KMS-11 (cell line): Measurements from ENCODE around the gene PLBD1.

Experiments used
- H2AFZ ChIP-seq: fragments of 200-600 bp; sonication (generic); 2 replicates; pipeline ENCODE4 v1.6.1; 2016; ENCODE audit warnings: antibody characterized with exemption, mixed run types, low read depth
- H3K27ac ChIP-seq: fragments of 200-600 bp; sonication (generic); 2 replicates; pipeline ENCODE4 v1.6.1; 2016; ENCODE audit warnings: mild to moderate bottlenecking, mixed run types
- H3K27me3 ChIP-seq: fragments of 200-600 bp; sonication (generic); 2 replicates; pipeline ENCODE4 v1.6.1; 2017; ENCODE audit warnings: mild to moderate bottlenecking, low read depth, mixed run types, moderate library complexity; ENCODE audit not compliant: insufficient read depth
- H3K36me3 ChIP-seq: fragments of 200-600 bp; sonication (generic); 2 replicates; pipeline ENCODE4 v1.6.1; 2017; ENCODE audit warnings: mild to moderate bottlenecking, mixed run types; ENCODE audit not compliant: insufficient read depth
- H3K4me1 ChIP-seq: fragments of 200-600 bp; sonication (generic); 2 replicates; pipeline ENCODE4 v1.6.1; 2016; ENCODE audit warnings: mild to moderate bottlenecking, low read depth, mixed run types; ENCODE audit not compliant: poor library complexity, severe bottlenecking
- H3K4me2 ChIP-seq: fragments of 200-600 bp; sonication (generic); 2 replicates; pipeline ENCODE4 v1.7.0; 2016; ENCODE audit warnings: mild to moderate bottlenecking, mixed run types
- H3K4me3 ChIP-seq: fragments of 200-600 bp; sonication (generic); IDR thresholded peaks from 2 replicates; pipeline ENCODE4 v1.6.1; 2017; ENCODE audit warnings: low read depth, low read length, mixed read lengths; ENCODE audit not compliant: insufficient read depth
- H3K79me2 ChIP-seq: fragments of 200-600 bp; sonication (generic); 2 replicates; pipeline ENCODE4 v1.6.1; 2016; ENCODE audit warnings: low read depth, mixed run types; ENCODE audit not compliant: insufficient read depth
- H3K9ac ChIP-seq: fragments of 200-600 bp; sonication (generic); 2 replicates; pipeline ENCODE4 v1.6.1; 2016; ENCODE audit warnings: mild to moderate bottlenecking, mixed run types
- H4K20me1 ChIP-seq: fragments of 200-600 bp; sonication (generic); 2 replicates; pipeline ENCODE4 v1.6.1; 2016; ENCODE audit warnings: mild to moderate bottlenecking, mixed run types; ENCODE audit not compliant: insufficient read depth
- CTCF ChIP-seq: fragments of 200-600 bp; sonication (generic); conservative IDR thresholded peaks from 2 replicates; pipeline ENCODE4 v1.6.1; 2017; ENCODE audit warnings: low read depth, mild to moderate bottlenecking, antibody characterized with exemption, low read length, moderate library complexity, mixed read lengths

Gene PLBD1

GRCh38 chr12:14540801-14541462 is 26.8 kb downstream of the PLBD1 start:
- H4K20me1 ChIP-seq, result no peaks in the 10 kb centered on the region
- no peaks in the 10 kb centered on the region for H3K4me1 ChIP-seq
- no peak overlapping the region for H3K4me2 ChIP-seq
- no peaks in the 10 kb centered on the region for H3K36me3 ChIP-seq
- no peak for TF ChIP-seq CTCF
- H3K9ac ChIP-seq, result no peak overlapping the region
- no peak overlapping the region for H2AFZ ChIP-seq
- no peak overlapping the region for H3K27ac ChIP-seq
- H3K27me3 ChIP-seq, result no peaks in the 10 kb centered on the region
- no peak overlapping the region for H3K4me3 ChIP-seq
- H3K79me2 ChIP-seq, result no peaks in the 10 kb centered on the region

DNA sequence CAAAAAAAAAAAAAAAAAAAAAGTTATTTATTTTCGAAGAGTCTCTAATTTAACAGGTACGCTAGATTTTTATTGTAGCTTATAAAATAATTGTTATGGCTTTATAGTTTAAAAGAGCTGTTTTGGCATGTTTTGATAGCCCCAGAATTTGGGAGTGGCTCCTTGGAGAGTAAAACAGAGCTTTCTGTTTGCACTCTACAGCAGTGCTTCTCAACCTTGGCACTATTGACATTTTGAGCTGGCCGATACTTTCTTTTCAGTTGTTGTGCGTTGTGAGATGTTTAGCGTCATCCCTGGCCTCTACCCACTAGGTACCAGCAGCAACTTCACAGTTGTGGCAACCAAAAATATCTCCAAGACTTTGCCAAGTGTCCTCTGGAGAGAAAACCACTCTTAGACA is 30.6 kb downstream of the PLBD1 start:
- no peak for TF ChIP-seq CTCF
- Histone ChIP-seq H2AFZ (no peak overlapping the region), H3K27me3 (no peaks in the 10 kb centered on the region), H3K79me2 (no peaks in the 10 kb centered on the region), H3K4me1 (no peaks in the 10 kb centered on the region), H3K27ac (no peak overlapping the region), H3K4me2 (no peak overlapping the region), H3K4me3 (no peak overlapping the region), H3K36me3 (no peaks in the 10 kb centered on the region), H4K20me1 (no peaks in the 10 kb centered on the region), H3K9ac (no peak overlapping the region)

DNA sequence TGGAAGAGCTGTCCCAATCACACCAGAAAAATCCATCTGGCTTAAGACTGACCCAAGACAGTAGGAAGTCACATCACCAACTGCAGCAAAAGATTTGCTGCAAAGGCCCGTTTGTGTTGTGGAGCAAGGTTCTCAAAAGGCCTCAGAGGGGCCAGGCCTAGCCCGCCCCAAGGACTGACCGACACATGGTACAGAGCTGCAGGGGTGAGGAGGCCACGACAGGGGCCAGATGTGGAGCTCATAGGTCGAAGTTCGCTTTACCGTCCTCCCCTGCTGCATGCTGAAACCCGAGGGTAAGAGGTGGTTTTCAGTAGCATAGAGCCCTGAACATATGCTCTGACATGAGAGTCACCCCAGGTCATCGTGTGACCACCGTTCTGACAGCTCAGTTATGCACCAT is 35.5 kb downstream of the PLBD1 start:
- H3K27me3 ChIP-seq, result no peaks in the 10 kb centered on the region
- H3K79me2 ChIP-seq, result no peaks in the 10 kb centered on the region
- no peak overlapping the region for H3K27ac ChIP-seq
- no peak overlapping the region for H3K9ac ChIP-seq
- H3K36me3 ChIP-seq, result no peaks in the 10 kb centered on the region
- no peak overlapping the region for H3K4me3 ChIP-seq
- H2AFZ ChIP-seq, result no peak overlapping the region
- no peaks in the 10 kb centered on the region for H3K4me1 ChIP-seq
- TF ChIP-seq CTCF, result no peak
- H4K20me1 ChIP-seq, result no peaks in the 10 kb centered on the region
- H3K4me2 ChIP-seq, result no peak overlapping the region

GRCh38 chr12:14525964-14526363 is 41.7 kb downstream of the PLBD1 start:
- no peak for TF ChIP-seq CTCF
- Histone ChIP-seq H3K4me1 (no peaks in the 10 kb centered on the region), H3K27ac (no peak overlapping the region), H3K36me3 (no peaks in the 10 kb centered on the region), H3K4me3 (no peak overlapping the region), H3K79me2 (no peaks in the 10 kb centered on the region), H3K27me3 (no peaks in the 10 kb centered on the region), H3K4me2 (no peak overlapping the region), H3K9ac (no peak overlapping the region), H2AFZ (no peak overlapping the region), H4K20me1 (no peaks in the 10 kb centered on the region)
